GM19240 (cell line): ENCODE results near the gene NUMB.
A peak's percentile ranks its signal among the peaks of the same experiment; 100 is the strongest.

ENCODE experiments used
- DNase-seq: peaks from one replicate; pipeline ENCODE4 v3.0.0; 2011; ENCODE audit warnings: low spot score; ENCODE audit not compliant: insufficient read length

Gene NUMB

DNA sequence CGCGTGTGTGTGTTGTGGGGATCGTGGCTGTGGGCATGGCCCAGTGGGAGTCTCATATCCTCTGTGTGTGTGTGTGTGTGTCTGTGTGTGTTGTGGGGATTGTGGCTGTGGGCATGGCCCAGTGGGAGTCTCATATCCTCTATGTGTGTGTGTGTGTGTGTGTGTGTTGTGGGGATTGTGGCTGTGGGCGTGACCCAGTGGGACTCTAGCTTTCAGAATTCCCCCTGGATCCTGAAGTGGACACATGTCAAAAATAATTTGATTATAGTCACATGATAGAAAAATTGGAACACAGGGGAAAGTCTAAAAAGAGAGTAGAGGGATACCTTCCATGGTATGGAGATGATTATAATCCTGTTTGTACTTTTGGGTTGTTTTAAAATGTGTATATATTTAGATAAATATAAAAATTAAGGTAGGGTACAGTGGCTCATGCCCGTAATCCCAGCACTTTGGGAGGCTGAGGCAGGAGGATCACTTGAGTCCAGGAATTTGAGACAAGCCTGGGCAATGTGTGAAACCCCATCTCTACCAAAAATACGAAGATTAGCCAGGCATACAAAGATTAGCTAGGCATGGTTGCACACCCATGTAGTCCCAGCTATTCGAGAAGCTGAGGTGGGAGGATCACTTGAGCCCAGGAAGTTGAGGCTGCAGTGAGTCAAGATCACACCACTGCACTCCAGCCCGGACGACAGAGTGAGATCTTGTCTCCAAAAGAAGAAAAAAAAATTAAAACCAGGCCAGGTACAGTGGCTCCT, 210.1 kb downstream of the NUMB start:
- no peak for DNase-seq

DNA sequence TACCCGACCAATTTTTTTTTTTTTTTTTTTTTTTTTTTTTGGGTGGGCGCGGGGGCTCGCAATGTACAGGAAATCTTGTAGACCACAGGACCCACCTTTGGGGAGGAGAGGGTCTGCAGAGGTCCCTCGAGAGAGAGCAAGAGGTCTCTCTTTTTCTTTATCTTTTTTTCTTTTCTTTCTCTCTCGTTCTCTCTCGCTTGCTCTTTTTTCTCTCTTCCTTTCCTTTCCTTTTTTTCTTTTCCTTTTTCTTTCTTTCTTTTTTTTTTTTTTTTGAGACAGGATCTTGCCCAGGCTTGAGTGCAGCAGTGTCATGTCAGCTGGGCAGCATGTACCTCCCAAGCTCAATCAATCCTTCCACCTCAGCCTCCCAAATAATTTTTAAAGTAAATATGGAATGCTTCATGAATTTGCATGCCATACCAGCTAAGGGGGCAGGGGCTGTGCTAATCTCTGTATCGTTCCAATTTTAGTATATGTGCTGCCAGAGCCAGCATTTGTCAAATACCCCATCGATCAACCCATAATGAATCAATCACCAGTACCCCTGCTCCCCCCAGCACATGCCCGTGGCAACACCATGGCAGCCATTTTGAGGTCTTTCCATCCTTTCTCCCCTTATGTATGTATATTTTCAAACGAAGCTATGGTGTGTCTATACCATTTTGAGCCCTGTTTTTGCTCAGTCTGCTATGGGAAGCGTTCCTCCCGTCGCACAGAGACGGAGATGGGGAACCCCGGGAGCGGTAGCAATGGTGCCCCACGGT, 211.8 kb downstream of the NUMB start:
- no peak for DNase-seq

DNA sequence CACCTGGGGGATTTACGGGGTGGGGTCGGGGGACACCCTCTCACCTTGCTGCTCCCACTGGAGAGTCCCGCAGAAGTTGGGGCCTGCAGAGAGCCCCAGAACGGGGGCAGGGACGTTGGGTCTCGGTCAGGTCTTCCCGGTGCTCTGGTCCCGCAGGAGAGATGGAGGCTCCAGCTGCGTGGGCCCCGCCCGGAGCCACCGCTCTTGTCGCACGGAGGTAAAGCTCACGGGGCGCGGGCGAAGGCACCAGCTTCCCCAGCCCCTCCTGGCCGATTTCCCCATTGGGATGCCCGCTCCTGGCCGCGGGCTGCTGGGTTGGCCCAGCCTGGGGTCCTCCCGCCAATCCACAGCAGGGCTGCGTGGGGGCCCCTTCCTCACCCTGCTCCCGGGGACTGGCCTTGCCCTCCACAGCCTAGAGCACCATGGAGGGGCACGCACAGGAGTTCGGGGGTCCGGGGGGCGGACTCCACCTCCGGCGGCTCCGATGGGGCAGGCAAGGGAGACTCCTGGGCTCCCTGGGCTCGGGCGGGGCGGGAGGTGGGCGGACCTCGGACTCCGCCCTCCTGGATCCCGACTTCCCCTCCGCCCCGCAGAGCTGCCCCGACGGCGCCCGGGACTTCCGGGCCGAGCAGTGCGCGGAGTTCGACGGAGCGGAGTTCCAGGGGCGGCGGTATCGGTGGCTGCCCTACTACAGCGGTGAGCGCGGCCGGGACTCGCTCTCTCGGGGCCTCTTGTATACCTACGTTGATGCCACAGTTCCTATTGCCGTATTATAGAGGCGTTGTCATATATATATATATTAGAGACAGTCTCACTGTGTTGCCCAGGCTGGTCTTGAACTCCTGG, 212.6 kb downstream of the NUMB start:
- DNase-seq: peak; percentile 50

DNA sequence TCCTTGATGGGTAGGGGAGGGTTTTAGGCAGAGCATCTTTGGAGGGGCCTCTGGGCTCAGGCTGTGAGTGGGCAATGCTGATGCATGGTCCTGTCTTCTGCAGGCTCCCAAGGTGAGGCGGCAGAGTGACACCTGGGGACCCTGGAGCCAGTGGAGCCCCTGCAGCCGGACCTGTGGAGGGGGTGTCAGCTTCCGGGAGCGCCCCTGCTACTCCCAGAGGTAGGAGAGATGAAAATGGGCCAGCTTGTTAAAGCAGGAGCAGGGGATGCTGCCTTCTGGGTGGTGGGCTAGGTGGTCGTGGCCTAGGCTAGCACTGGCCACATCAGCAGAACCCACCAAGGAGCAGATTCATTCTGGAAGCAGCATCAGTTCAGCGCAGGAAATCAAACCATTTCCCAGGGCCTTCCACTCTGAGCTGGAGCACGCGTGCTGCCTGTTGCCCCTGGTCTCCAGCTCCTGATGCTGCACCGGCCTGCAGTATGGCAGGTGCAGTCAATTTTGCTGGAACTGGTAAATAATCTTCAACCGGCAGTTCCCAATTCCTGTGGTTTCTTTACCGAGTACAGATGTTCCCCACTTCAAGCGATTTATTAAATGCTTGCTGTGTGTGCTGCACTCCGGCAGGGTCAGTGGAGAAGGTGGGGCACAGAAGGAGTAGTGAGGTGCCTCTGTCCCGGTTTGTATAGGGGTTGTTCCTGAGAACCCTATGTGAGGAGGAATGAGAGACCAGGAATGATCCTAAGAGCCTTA, 213.6 kb downstream of the NUMB start:
- DNase-seq: no peak

DNA sequence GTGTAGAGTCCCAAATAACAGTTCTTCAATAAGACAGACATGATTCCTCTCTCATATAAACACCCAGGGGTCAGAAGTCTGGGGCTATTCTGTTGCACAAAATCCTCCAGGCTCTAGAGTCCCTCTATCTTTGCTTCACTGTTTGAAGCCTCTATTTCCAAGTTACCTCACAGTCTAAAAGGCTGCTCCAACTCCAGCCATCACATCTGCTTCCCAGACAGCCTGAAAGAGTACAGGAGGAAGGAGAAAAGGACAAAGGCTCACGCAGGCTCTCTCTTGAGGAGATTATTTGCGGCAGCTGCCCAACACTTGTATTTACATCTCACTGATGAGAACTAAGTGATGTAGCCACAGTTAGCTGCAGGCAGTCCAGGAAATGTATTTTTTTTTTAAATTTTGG, 214.6 kb downstream of the NUMB start:
- no peak for DNase-seq

DNA sequence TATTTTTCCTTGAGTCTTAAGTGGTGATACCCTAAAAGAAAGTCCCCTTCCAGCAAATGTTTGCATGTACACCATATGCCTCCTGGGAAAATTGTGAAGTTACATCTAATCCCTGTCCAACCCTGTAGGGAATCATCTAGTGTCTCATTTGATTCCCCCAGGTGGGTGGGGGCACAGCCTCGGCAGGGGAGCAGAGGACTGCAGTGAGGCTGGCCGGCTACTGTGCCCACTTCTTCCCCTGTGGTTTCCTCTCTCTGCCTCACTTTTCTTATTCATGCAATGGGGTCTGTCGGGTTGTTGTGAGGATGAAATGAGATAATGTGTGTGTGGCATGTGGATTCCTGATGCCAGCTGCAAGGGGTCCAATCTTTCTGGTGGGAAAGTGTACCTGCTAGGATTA, 215.0 kb downstream of the NUMB start:
- no peak for DNase-seq

DNA sequence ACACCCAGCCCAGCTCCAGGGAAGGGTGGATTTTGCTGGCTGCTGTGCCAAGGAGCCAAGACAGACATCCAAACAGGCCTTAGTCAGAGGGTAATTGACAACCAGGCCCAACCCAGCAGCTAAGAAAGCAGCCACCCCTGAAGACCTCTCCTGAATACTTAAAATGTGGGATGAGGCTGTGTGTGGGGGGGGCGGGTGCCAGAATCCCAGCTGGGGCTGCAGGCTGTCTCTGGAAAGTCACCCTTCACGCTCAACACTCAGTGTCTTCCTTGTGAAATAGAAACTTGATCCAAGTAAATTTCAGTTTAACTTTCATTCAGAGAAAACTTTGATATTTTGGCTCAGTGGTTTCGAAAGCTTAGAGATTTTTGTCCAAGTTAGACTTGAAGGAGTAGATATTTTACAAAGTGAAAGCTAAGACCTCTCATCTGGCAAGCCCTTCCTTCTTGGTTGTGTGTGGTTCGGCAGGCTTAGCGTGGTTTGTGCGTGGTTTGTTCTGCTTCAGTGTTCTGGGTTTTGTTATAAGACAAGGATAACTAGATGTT, 215.9 kb downstream of the NUMB start:
- DNase-seq: no peak

DNA sequence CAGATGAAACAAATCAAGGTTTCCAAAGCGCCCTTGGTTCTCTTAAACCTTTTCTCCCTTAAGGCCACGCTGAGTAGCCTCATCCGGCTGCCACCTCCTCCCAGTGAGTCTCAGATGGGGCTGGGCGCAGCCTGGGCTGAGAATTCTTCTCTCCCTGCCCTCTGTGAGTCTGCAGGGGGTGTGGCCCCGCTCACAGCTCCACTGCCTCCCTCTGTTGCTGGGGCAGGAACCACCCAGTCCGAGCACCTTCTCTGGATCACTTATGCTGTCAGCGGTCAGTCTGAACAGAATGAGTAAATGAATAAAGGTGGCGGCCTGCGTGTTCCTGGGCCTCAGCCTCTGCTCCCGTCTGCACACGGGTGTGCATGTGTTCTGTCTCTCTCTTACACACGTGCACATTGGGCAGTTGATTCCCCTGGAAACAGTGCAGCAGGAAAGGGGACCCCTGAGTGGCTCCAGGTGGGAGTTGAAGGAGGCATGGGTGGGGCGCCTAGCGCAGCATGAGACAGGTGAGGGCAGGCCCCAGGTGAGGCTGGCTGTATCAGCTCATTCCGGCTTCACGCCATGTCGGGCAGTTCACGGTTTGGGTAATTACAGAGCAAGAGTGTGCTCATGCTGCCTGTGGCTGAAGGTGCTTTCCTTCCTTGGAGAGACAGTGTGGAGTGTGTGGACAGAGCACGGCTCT, 216.7 kb downstream of the NUMB start:
- DNase-seq: no peak

DNA sequence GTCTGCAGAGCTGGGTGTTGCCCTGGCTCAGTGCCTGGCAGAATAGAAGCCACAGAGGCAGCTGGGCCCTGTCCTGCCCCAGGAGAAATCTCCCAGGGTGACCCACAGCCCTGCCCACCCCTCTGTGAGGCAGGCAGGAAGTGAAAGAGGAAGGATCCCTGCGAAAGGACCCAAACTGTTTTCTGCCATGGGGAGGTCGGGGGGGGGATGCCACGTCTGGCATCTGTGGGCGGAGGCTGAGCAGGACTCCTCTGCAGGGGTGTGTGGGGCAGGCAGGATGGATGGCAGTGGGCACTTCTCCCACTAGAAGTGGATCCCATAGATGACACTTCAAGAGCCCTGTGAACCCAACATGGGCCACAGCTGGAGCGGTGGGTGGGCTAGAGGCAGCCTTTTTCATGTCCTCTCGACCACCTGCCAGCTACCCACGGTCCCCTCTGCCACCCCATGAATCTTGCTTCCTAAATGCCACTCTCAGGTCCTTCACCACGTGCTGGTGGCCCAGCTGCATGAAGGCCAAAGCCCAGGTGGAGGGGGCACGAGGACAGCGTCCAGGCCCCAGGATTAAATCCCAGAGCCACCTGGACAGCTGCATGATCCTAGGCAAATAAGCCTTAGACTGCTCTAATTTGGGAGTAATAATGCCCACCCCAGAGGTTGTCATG, 217.4 kb downstream of the NUMB start:
- no peak for DNase-seq

DNA sequence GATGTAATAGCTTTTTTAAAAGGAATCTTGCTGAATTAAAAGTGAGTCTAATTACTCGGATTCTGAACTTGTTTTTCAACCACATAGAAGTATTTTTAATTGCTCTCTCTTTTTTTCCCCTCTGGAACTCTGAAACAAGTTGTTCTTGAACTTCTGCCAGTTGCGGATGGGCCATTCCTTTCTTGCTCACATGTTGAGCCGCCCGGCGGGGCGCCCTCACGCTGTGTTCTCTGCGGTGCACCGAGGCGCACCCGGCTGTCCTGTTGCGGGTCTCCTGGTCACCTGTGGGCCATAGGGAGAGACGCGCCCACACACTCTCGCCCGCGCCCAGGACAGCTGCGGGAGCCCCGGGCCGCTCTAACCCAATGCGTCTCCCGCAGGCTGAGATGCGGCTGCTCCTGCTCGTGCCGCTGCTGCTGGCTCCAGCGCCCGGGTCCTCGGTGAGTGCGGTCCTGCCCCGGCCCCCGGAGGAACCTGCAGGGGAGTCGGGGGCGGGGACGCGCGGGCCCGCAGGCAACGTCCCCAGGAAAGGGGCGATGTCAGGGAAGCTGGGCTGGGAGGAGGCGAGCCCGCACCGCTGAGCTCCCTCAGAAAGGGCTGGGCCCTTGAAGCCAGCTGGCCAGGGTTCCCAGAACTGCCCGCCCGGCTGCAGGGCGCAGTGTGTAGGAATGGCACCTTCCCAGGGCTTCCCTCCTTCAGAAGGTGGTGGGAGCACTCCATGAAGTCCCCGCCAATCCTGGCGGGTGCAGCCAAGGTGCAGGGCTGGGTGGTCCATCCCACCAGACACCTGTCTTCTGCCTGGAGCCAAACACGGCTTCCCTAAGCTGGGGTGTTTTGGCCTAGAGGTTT, 218.7 kb downstream of the NUMB start:
- DNase-seq: no peak

DNA sequence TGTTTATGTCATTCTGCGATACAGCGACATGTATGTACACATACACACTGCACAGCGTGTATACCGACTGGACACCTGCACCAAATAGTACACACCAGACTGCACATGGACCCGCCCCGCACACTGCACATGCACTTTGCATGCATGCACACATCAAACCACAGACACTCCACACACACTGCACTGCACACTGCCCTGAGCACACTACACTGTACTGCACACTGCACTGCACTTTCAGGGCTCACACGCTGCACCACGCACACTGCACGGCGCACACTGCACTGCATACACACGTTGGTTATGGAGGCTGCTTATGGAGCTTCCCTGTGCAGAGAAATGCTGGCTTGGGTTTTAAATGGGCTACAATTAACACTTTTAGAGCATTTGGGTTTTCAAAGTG, 219.4 kb downstream of the NUMB start:
- DNase-seq: no peak

DNA sequence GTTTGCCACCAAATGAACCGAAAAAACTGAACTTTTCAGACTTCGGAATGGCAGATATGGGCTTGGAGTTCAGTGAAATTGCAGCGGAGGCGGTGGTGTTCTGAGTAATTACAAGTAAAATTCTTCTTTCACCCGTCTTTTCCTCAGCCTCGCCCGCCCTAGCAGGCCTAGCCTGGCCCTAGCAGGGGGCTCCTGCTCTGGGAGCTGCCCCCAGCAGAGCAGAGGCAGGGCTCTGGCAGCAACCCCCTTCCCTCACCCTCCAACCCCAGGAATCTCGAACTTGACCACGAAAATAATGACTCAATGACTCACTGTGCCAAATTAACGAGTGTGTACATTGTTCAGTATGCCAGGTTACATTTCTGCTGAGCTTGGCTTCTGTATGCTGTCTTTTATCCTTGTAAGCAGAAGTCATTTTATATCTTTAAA, 219.9 kb downstream of the NUMB start:
- DNase-seq: no peak

DNA sequence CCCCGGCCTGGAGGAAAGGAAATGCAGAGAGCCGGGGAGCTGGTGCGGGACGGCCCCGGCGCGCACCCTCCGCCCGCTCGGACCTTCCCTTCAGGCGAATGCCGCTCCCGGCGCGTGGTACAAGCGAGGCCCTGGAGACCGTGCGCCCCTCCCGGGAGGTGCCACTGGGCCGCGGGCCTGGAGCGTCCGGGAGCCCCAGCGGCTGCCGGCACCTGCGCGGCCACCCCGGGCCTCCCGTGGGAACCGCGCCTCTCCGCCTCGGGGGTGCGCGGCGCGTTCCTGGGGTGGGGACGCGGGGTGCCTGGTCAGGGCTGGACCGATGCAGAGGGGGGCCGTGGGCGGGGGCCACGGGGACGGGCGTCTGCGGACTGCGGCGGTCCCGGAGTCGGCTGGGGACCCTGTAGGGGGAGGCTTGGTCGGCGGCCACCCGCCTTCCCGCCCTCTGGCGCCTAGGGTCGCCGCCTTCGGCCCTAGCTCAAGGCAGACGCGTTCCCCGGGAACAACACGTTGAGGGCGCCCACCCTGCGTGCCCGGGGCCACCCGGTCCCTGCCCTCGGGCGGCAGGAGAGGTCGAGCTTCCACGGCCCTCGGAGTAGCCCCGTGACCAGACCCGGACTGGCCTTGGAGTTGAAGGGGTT, 220.4 kb downstream of the NUMB start:
- DNase-seq: no peak

DNA sequence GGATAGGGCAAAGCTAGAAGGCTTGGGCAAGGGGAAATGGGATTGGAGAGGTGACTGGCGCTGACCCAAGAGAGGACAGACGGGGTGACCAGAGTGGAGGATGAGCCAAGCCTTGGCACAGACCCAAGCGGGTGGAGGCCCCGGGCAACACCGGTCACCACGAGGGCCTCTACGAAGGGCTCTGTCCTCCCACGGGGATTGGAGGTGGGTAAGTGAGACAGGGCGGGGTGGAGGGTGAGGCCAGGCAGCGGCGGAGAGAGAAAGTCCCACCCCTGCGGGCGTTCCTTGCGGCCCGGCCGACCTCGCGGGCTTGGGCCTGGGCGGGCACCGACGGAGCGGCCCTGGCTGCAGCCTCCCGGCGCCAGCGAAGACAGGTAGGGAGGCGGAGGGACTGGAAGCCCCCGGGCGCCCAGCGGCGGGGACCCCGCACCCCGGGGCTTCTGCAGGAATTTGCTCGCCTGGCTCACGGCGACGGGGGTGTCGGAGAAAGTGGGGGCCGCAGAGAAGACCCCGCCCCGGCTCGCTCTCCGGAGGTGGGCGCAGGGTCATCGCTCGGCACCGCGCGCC, 221.0 kb downstream of the NUMB start, which contains the start of gene PAPLN:
Gene PAPLN, plus strand, starts transcription at position 288 of the 567 bp plus-strand sequence. CDS start 2,273 bp downstream, outside the sequence.
- no peak for DNase-seq

DNA sequence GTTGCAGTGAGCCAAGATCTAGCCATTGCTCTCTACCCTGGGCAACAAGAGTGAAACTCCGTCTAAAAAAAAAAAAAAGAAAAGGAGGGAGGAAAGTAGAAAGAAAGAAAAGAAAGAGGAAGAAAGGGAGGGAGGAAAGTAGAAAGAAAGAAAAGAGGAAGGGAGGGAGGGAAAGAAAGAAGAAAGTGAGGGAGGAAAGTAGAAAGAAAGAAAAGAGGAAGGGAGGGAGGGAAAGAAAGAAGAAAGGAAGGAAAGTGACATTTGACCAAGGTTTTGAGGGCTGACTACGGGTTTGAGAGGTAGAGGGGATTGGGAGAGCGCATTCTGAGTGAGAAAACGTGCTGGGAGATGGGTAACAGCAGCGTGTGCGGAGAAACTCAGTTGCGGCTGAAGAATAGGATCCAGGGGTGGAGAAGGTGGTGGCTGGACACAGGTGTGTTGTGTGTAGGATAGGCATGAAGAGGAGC, 221.6 kb downstream of the NUMB start:
- DNase-seq: no peak

DNA sequence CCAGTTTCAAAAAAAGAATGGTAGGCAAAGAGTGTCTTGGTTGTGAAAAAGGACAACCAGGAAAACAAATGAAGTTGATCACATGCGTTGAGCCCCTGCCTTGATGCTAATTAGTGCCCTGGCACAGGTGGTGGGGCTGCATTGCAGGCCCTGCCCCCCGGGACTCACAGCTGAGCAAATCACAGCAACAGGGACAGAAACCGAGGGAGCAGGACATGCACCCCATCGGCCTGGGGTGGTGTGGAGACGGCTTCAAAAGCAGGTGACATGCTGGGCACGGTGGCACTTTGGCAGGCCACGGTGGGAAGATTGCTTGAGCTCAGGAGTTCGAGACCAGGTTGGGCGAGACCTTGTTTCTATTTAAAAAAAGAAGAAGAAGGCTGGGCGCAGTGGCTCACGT, 222.2 kb downstream of the NUMB start:
- DNase-seq: no peak

DNA sequence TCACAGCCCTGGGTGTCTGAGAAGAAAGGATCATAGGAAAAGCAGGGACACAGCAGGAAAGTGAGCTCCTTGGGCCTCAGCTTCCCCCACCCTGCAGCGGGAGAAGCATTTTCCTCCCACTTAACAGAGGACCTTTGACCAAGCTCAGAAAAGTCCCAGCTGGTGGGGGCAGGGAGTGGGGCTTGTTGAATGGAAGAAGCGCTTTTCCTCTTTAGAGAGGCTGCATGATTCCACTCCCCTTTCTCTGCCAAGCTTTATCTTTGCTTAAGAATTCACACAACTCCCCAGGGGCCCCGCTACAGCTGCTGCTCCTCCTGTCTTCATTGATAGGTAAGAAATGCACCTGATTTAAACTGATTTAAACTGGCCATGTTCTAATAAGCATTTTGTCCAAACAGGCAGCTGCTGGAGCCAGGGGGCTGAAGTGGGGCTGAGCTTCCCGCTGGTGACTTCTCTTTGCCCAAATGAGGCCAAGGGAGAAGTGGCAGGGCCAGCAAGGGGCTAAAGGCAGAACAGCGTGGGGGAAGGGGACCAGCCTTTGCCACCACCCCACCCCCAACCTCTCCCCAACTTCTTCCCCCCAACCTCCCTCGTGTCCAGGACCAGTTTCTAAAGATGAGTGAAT, 222.7 kb downstream of the NUMB start:
- DNase-seq: no peak
